ENCODE data around the gene CDKN1C. TPM values are rescaled to one million over a fixed set of nuclear protein-coding genes. Genes with fewer than 3 reads are reported as not detected.

CDKN1C gene
- polyA plus RNA-seq, 4 donors: 4.0 to 328 (median 17.7) TPM

GRCh38 chr11:2869561-2870427 is 15.8 kb downstream of the CDKN1C start:
- Histone ChIP-seq H3K36me3 (ENCODE audit: control insufficient read depth in 3 of 3, insufficient read depth in 2 of 3, low read depth in 1 of 3, low read length in 3 of 3) (no peaks in the 10 kb centered on the region), H3K27ac (ENCODE audit: low read depth in 1 of 3, low read length in 2 of 3) (no peak overlapping the region), H3K4me1 (ENCODE audit: control insufficient read depth in 3 of 3, insufficient read depth in 2 of 3, low read depth in 1 of 3, low read length in 2 of 3) (peaks cover 0 to 5% (median 0%) of the 10 kb centered on the region in 3 donors), H3K27me3 (ENCODE audit: control insufficient read depth in 3 of 3, insufficient read depth in 3 of 3, low read length in 3 of 3) (peaks cover 13 to 43% (median 21%) of the 10 kb centered on the region in 3 donors), H3K4me3 (ENCODE audit: low read depth in 1 of 3, low read length in 3 of 3) (no peak overlapping the region), H3K9me3 (ENCODE audit: control insufficient read depth in 2 of 2, insufficient read depth in 1 of 2, low read depth in 1 of 2, low read length in 1 of 2) (peaks cover 0 to 24% of the 10 kb centered on the region in 2 donors)
- 22 to 39% (median 35%) methylated on average over 44 to 90 of the region's 90 CpGs for WGBS, 3 donors
- FAIRE-seq: no peak
- peak in 1 of 2 donors; percentile 22 for DNase-seq

- H3K36me3 ChIP-seq (ENCODE audit: control insufficient read depth in 3 of 3, insufficient read depth in 2 of 3, low read depth in 1 of 3, low read length in 3 of 3): no peaks in the 10 kb centered on the region
- DNase-seq (no peak), FAIRE-seq (no peak)
- H3K4me3 ChIP-seq (ENCODE audit: low read depth in 1 of 3, low read length in 3 of 3): no peak overlapping the region
- peaks cover 13 to 43% (median 21%) of the 10 kb centered on the region in 3 donors for H3K27me3 ChIP-seq (ENCODE audit: control insufficient read depth in 3 of 3, insufficient read depth in 3 of 3, low read length in 3 of 3)
- peaks cover 0 to 8% (median 0%) of the 10 kb centered on the region in 3 donors for H3K4me1 ChIP-seq (ENCODE audit: control insufficient read depth in 3 of 3, insufficient read depth in 2 of 3, low read depth in 1 of 3, low read length in 2 of 3)
- 25 to 38% (median 33%) methylated on average over 37 of the region's 37 CpGs for WGBS, 3 donors
- H3K9me3 ChIP-seq (ENCODE audit: control insufficient read depth in 2 of 2, insufficient read depth in 1 of 2, low read depth in 1 of 2, low read length in 1 of 2): peaks cover 0 to 17% of the 10 kb centered on the region in 2 donors
- H3K27ac ChIP-seq (ENCODE audit: low read depth in 1 of 3, low read length in 2 of 3): no peak overlapping the region
These were observed 16.4 kb downstream of the CDKN1C start for GRCh38 chr11:2869134-2869526.

- peaks cover 0 to 11% (median 0%) of the 10 kb centered on the region in 3 donors for H3K4me1 ChIP-seq (ENCODE audit: control insufficient read depth in 3 of 3, insufficient read depth in 2 of 3, low read depth in 1 of 3, low read length in 2 of 3)
- FAIRE-seq (no peak), DNase-seq (no peak)
- peaks cover 0 to 15% of the 10 kb centered on the region in 2 donors for H3K9me3 ChIP-seq (ENCODE audit: control insufficient read depth in 2 of 2, insufficient read depth in 1 of 2, low read depth in 1 of 2, low read length in 1 of 2)
- H3K27ac ChIP-seq (ENCODE audit: low read depth in 1 of 3, low read length in 2 of 3): no peak overlapping the region
- H3K27me3 ChIP-seq (ENCODE audit: control insufficient read depth in 3 of 3, insufficient read depth in 3 of 3, low read length in 3 of 3): peaks cover 13 to 43% (median 21%) of the 10 kb centered on the region in 3 donors
- no peaks in the 10 kb centered on the region for H3K36me3 ChIP-seq (ENCODE audit: control insufficient read depth in 3 of 3, insufficient read depth in 2 of 3, low read depth in 1 of 3, low read length in 3 of 3)
- WGBS, 3 donors: 26 to 32% (median 31%) methylated on average over 16 of the region's 16 CpGs
- peak overlapping the region in 1 of 3 donors; percentile 4 for H3K4me3 ChIP-seq (ENCODE audit: low read depth in 1 of 3, low read length in 3 of 3)
These were observed 17.0 kb downstream of the CDKN1C start for GRCh38 chr11:2868506-2869133.

- no peak for FAIRE-seq
- Histone ChIP-seq H3K27ac (ENCODE audit: low read depth in 1 of 3, low read length in 2 of 3) (no peak overlapping the region), H3K9me3 (ENCODE audit: control insufficient read depth in 2 of 2, insufficient read depth in 1 of 2, low read depth in 1 of 2, low read length in 1 of 2) (peaks cover 0 to 15% of the 10 kb centered on the region in 2 donors), H3K4me3 (ENCODE audit: low read depth in 1 of 3, low read length in 3 of 3) (no peak overlapping the region), H3K4me1 (ENCODE audit: control insufficient read depth in 3 of 3, insufficient read depth in 2 of 3, low read depth in 1 of 3, low read length in 2 of 3) (peaks cover 0 to 18% (median 0%) of the 10 kb centered on the region in 3 donors), H3K36me3 (ENCODE audit: control insufficient read depth in 3 of 3, insufficient read depth in 2 of 3, low read depth in 1 of 3, low read length in 3 of 3) (no peaks in the 10 kb centered on the region), H3K27me3 (ENCODE audit: control insufficient read depth in 3 of 3, insufficient read depth in 3 of 3, low read length in 3 of 3) (peaks cover 13 to 46% (median 27%) of the 10 kb centered on the region in 3 donors)
- no peak for DNase-seq
- WGBS, 3 donors: 65 to 73% (median 66%) methylated on average over 25 of the region's 25 CpGs
These were observed 17.7 kb downstream of the CDKN1C start for GRCh38 chr11:2867722-2868505.

DNA sequence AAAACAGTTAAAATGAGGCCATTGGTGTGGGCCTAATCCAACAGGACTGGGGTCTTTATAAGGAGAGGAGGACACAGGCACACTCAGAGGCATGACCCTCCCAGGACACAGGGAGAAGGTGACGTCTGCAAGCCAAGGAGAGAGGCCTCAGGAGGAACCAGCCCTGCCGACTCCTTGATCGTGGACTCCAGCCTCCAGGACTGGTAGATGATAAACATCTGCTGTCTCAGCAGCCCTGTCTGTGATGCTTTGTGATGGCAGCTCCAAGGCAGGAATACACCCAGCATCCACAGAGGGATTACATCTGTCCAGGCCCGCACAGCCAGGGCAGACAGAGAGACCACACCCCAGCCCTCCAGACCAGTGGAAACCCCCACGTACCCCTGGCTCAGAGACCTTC is 18.4 kb downstream of the CDKN1C start:
- Histone ChIP-seq H3K36me3 (ENCODE audit: control insufficient read depth in 3 of 3, insufficient read depth in 2 of 3, low read depth in 1 of 3, low read length in 3 of 3) (no peaks in the 10 kb centered on the region), H3K9me3 (ENCODE audit: control insufficient read depth in 2 of 2, insufficient read depth in 1 of 2, low read depth in 1 of 2, low read length in 1 of 2) (peaks cover 0 to 15% of the 10 kb centered on the region in 2 donors), H3K4me3 (ENCODE audit: low read depth in 1 of 3, low read length in 3 of 3) (no peak overlapping the region), H3K4me1 (ENCODE audit: control insufficient read depth in 3 of 3, insufficient read depth in 2 of 3, low read depth in 1 of 3, low read length in 2 of 3) (peaks cover 0 to 18% (median 0%) of the 10 kb centered on the region in 3 donors), H3K27ac (ENCODE audit: low read depth in 1 of 3, low read length in 2 of 3) (no peak overlapping the region), H3K27me3 (ENCODE audit: control insufficient read depth in 3 of 3, insufficient read depth in 3 of 3, low read length in 3 of 3) (peaks cover 13 to 47% (median 27%) of the 10 kb centered on the region in 3 donors)
- WGBS, 3 donors: 82 to 95% (median 91%) methylated on average over 5 of the region's 5 CpGs
- DNase-seq (no peak), FAIRE-seq (no peak)

DNA sequence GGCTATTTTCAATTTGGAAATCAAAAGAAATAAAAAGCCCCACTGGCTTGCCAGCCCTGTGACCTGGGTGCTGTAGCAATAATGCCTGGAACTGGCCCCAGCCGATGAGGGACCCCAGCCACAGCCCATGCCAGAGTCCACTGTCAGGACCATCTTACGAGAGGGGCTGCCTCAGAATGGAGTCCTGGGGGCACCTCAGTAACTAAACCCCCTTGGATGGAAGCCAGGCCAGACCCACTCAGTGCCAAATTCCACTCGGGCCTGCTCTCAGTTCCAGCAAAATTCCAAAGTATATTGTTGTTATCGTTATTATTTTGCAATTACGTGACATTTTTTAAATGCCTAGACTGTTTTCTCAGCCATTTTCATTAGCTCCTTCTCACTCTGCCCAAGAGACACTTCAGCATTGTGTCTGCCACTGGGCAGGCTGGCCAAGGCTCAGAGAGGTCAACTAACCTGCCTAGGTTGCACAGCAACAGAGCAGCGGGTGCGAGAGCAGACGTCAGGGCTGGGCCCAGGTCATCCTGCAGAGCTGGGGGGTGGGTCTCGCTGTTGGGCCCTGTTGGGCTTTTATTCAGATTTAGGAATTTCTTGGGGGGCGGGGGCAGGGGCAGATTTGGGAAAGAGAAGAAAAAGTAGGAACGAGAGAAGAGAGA is 19.5 kb downstream of the CDKN1C start:
- Histone ChIP-seq H3K27ac (ENCODE audit: low read depth in 1 of 3, low read length in 2 of 3) (no peak overlapping the region), H3K4me3 (ENCODE audit: low read depth in 1 of 3, low read length in 3 of 3) (no peak overlapping the region), H3K27me3 (ENCODE audit: control insufficient read depth in 3 of 3, insufficient read depth in 3 of 3, low read length in 3 of 3) (peaks cover 13 to 40% (median 25%) of the 10 kb centered on the region in 3 donors), H3K9me3 (ENCODE audit: control insufficient read depth in 2 of 2, insufficient read depth in 1 of 2, low read depth in 1 of 2, low read length in 1 of 2) (peaks cover 0 to 15% of the 10 kb centered on the region in 2 donors), H3K36me3 (ENCODE audit: control insufficient read depth in 3 of 3, insufficient read depth in 2 of 3, low read depth in 1 of 3, low read length in 3 of 3) (no peaks in the 10 kb centered on the region), H3K4me1 (ENCODE audit: control insufficient read depth in 3 of 3, insufficient read depth in 2 of 3, low read depth in 1 of 3, low read length in 2 of 3) (peaks cover 0 to 28% (median 0%) of the 10 kb centered on the region in 3 donors)
- WGBS, 3 donors: 89 to 92% (median 92%) methylated on average over 11 of the region's 11 CpGs
- DNase-seq (no peak), FAIRE-seq (no peak)

GRCh38 chr11:2864901-2865300 is 20.7 kb downstream of the CDKN1C start:
- DNase-seq (no peak), FAIRE-seq (no peak)
- H3K27ac ChIP-seq (ENCODE audit: low read depth in 1 of 3, low read length in 2 of 3): no peak overlapping the region
- 83 to 89% (median 83%) methylated on average over 10 of the region's 10 CpGs for WGBS, 3 donors
- H3K27me3 ChIP-seq (ENCODE audit: control insufficient read depth in 3 of 3, insufficient read depth in 3 of 3, low read length in 3 of 3): peaks cover 9 to 29% (median 21%) of the 10 kb centered on the region in 3 donors
- no peak overlapping the region for H3K4me3 ChIP-seq (ENCODE audit: low read depth in 1 of 3, low read length in 3 of 3)
- H3K36me3 ChIP-seq (ENCODE audit: control insufficient read depth in 3 of 3, insufficient read depth in 2 of 3, low read depth in 1 of 3, low read length in 3 of 3): no peaks in the 10 kb centered on the region
- peaks cover 0 to 15% of the 10 kb centered on the region in 2 donors for H3K9me3 ChIP-seq (ENCODE audit: control insufficient read depth in 2 of 2, insufficient read depth in 1 of 2, low read depth in 1 of 2, low read length in 1 of 2)
- H3K4me1 ChIP-seq (ENCODE audit: control insufficient read depth in 3 of 3, insufficient read depth in 2 of 3, low read depth in 1 of 3, low read length in 2 of 3): peaks cover 0 to 39% (median 5%) of the 10 kb centered on the region in 3 donors
